Measurements from ENCODE around the gene EFNA4.
"Not testable (repeated sequence)": the region's sequence is repeated elsewhere in the genome, so short reads cannot be mapped to it uniquely, and the experiment has no call there.

EFNA4 gene

GRCh38 chr1:155086856-155087535 lies 23.5 kb downstream of the EFNA4 start:
- no peak for DNase-seq (ENCODE audit: low read depth, low spot score)

- DNase-seq (ENCODE audit: low read depth, low spot score) = peak; percentile 88
These were observed 27.8 kb downstream of the EFNA4 start for GRCh38 chr1:155091071-155092051.

- DNase-seq (ENCODE audit: low read depth, low spot score) = no peak
These were observed 28.6 kb downstream of the EFNA4 start for GRCh38 chr1:155092131-155092530.

GRCh38 chr1:155092641-155093040 lies 29.1 kb downstream of the EFNA4 start:
- no peak for DNase-seq (ENCODE audit: low read depth, low spot score)

- DNase-seq (ENCODE audit: low read depth, low spot score) = peak; percentile 67
These were observed 30.5 kb downstream of the EFNA4 start for GRCh38 chr1:155093911-155094621.

- DNase-seq (ENCODE audit: low read depth, low spot score) = no peak
These were observed 31.0 kb downstream of the EFNA4 start for GRCh38 chr1:155094622-155094948.

GRCh38 chr1:155099331-155099730 lies 35.8 kb downstream of the EFNA4 start:
- no peak for DNase-seq (ENCODE audit: low read depth, low spot score)

GRCh38 chr1:155103325-155103724 lies 39.8 kb downstream of the EFNA4 start:
- DNase-seq (ENCODE audit: low read depth, low spot score) = no peak

- no peak for DNase-seq (ENCODE audit: low read depth, low spot score)
These were observed 41.3 kb downstream of the EFNA4 start for GRCh38 chr1:155104605-155105534.

GRCh38 chr1:155105604-155106011 lies 42.1 kb downstream of the EFNA4 start:
- DNase-seq (ENCODE audit: low read depth, low spot score) = no peak

- DNase-seq (ENCODE audit: low read depth, low spot score) = no peak
These were observed 43.3 kb downstream of the EFNA4 start for GRCh38 chr1:155106862-155107261.

GRCh38 chr1:155107309-155108264 lies 44.0 kb downstream of the EFNA4 start:
- no peak for DNase-seq (ENCODE audit: low read depth, low spot score)

GRCh38 chr1:155108296-155108695 lies 44.8 kb downstream of the EFNA4 start:
- no peak for DNase-seq (ENCODE audit: low read depth, low spot score)

- DNase-seq (ENCODE audit: low read depth, low spot score) = no peak
These were observed 46.8 kb downstream of the EFNA4 start for GRCh38 chr1:155110381-155110780.

GRCh38 chr1:155110826-155111225 lies 47.3 kb downstream of the EFNA4 start:
- DNase-seq (ENCODE audit: low read depth, low spot score) = no peak

GRCh38 chr1:155113450-155113980 lies 50.0 kb downstream of the EFNA4 start:
- no peak for DNase-seq (ENCODE audit: low read depth, low spot score)

- no peak for DNase-seq (ENCODE audit: low read depth, low spot score)
These were observed 52.7 kb downstream of the EFNA4 start for GRCh38 chr1:155116113-155116764.

- DNase-seq (ENCODE audit: low read depth, low spot score) = no peak
These were observed 54.1 kb downstream of the EFNA4 start for GRCh38 chr1:155117610-155118009.

- not testable (repeated sequence) for DNase-seq (ENCODE audit: low read depth, low spot score)
These were observed 54.5 kb downstream of the EFNA4 start for GRCh38 chr1:155118090-155118489.
